Measurements from ENCODE around the gene MYD88. TPM values are rescaled to one million over a fixed set of nuclear protein-coding genes. Genes with fewer than 3 reads are reported as not detected.
A peak's percentile ranks its signal among the peaks of the same experiment; 100 is the strongest.

Gene MYD88
- total RNA-seq, 2 donors from 2014 or later, result 11.9 to 33.3 TPM

GRCh38 chr3:38163117-38163840, 24.8 kb downstream of the MYD88 start:
- H3K4me3 ChIP-seq, result no peak overlapping the region
- H3K36me3 ChIP-seq (replicated peaks in 1 of 2; ENCODE audit: insufficient read depth in 1 of 2, low read depth in 2 of 2), result no peaks in the 10 kb centered on the region
- ATAC-seq (no peak), DNase-seq (no peak)
- H3K4me1 ChIP-seq, result peaks cover 26% of the 10 kb centered on the region
- no peaks in the 10 kb centered on the region for H3K9me3 ChIP-seq
- no peaks in the 10 kb centered on the region for H3K27me3 ChIP-seq
- WGBS, 2 donors, result 88 to 91% methylated on average over 12 of the region's 12 CpGs
- TF ChIP-seq POLR2A (IDR thresholded peaks at IDR 0.05) (no peak), CTCF (IDR thresholded peaks at IDR 0.05) (no peak)
- peak overlapping the region in 3 of 4 donors; percentile 92 to 99 (median 96) for H3K27ac ChIP-seq
- intact Hi-C loops (cut with DNase I), result no loop called here

- Histone ChIP-seq H3K36me3 (replicated peaks in 1 of 2; ENCODE audit: insufficient read depth in 1 of 2, low read depth in 2 of 2) (no peaks in the 10 kb centered on the region), H3K27ac (peak overlapping the region; percentile 87 to 99 (median 94)), H3K9me3 (no peaks in the 10 kb centered on the region), H3K27me3 (no peaks in the 10 kb centered on the region), H3K4me1 (peaks cover 26% of the 10 kb centered on the region), H3K4me3 (peak overlapping the region; percentile 16 to 43)
- WGBS, 2 donors, result 63 to 66% methylated on average over 24 of the region's 24 CpGs
- peak in 2 of 4 donors; percentile 18 to 29 for DNase-seq
- no peak for TF ChIP-seq POLR2A (IDR thresholded peaks at IDR 0.05)
- no peak for TF ChIP-seq CTCF (IDR thresholded peaks at IDR 0.05)
- ATAC-seq, result no peak
- intact Hi-C loops (cut with DNase I), result no loop called here
These were observed 25.6 kb downstream of the MYD88 start for GRCh38 chr3:38163841-38164642.

- ATAC-seq (no peak), DNase-seq (no peak)
- 0% methylated on average over 15 to 17 of the region's 17 CpGs for WGBS, 2 donors
- intact Hi-C loops (cut with DNase I), result no loop called here
- no peaks in the 10 kb centered on the region for H3K27me3 ChIP-seq
- H3K9me3 ChIP-seq, result no peaks in the 10 kb centered on the region
- TF ChIP-seq CTCF (IDR thresholded peaks at IDR 0.05) (peak in 1 of 7 experiments; percentile 8), POLR2A (IDR thresholded peaks at IDR 0.05) (peak; percentile 10 to 49 (median 18))
- H3K4me1 ChIP-seq, result peaks cover 26% of the 10 kb centered on the region
- H3K4me3 ChIP-seq, result peak overlapping the region; percentile 16 to 43
- H3K27ac ChIP-seq, result peak overlapping the region; percentile 87 to 99 (median 94)
- no peaks in the 10 kb centered on the region for H3K36me3 ChIP-seq (replicated peaks in 1 of 2; ENCODE audit: insufficient read depth in 1 of 2, low read depth in 2 of 2)
These were observed 26.1 kb downstream of the MYD88 start for GRCh38 chr3:38164643-38164951.

GRCh38 chr3:38164952-38165721, 26.7 kb downstream of the MYD88 start, which contains the start of gene OXSR1:
TSS of gene OXSR1 (plus strand) at chr3:38165537. CDS start at chr3:38165877, 340 bp downstream.
- Histone ChIP-seq H3K27me3 (no peaks in the 10 kb centered on the region), H3K4me3 (peak within 1 kb of the TSS; percentile 46 to 84), H3K4me1 (peaks cover 26% of the 10 kb centered on the region), H3K36me3 (replicated peaks in 1 of 2; ENCODE audit: insufficient read depth in 1 of 2, low read depth in 2 of 2) (no peaks in the 10 kb centered on the region), H3K9me3 (no peaks in the 10 kb centered on the region), H3K27ac (peak within 1 kb of the TSS; percentile 87 to 99 (median 94))
- DNase-seq (peak; percentile 99 to 100 (median 99)), ATAC-seq (peak; percentile 94)
- intact Hi-C loops (cut with DNase I), result no loop called here
- peak; percentile 77 to 92 (median 84) for TF ChIP-seq POLR2A (IDR thresholded peaks at IDR 0.05)
- TF ChIP-seq CTCF (IDR thresholded peaks at IDR 0.05), result peak in 1 of 7 experiments; percentile 17
- WGBS, 2 donors, result 0 to 1% methylated on average over 31 to 52 of the region's 57 CpGs
